HEK293 (cell line): ENCODE measurements around the gene KIF13A.

Experiments used
- CTCF ChIA-PET: fragments of 350-600 bp; formaldehyde crosslinking; extraction: SDS; loops from one replicate; lab custom pipeline; 2021; ENCODE audit warnings: antibody characterized with exemption; lab: Yijun Ruan, JAX
- POLR2A ChIA-PET: fragments of 300-600 bp; formaldehyde crosslinking; extraction: SDS; loops from one replicate; lab custom pipeline; 2020; ENCODE audit warnings: antibody characterized with exemption, inconsistent platforms; lab: Yijun Ruan, JAX
- H3K27ac ChIP-seq: fragments of 200-500 bp; sonication (Bioruptor generic); 2 replicates; pipeline ENCODE4 v1.5.1; 2014; ENCODE audit warnings: low read depth, low read length, control low read depth, inconsistent platforms; ENCODE audit errors: extremely low read depth
- H3K36me3 ChIP-seq, 2 experiments: fragments of 200-500 bp in 1 of 2; sonication (Bioruptor generic) in 1 of 2; 1 replicate in 1 of 2; 2 replicates in 1 of 2; pipeline ENCODE4 v1.5.1; 2014 to 2017; ENCODE audit warnings: inconsistent platforms in 2 of 2, low read length in 2 of 2; ENCODE audit not compliant: control insufficient read depth in 2 of 2, insufficient read depth in 1 of 2
- H3K4me1 ChIP-seq: fragments of 200-500 bp; sonication (Bioruptor generic); 2 replicates; pipeline ENCODE4 v1.5.1; 2014; ENCODE audit warnings: mild to moderate bottlenecking, low read length, inconsistent platforms; ENCODE audit not compliant: control insufficient read depth, insufficient read depth
- H3K4me3 ChIP-seq: 2 replicates; pipeline ENCODE4 v1.5.1; 2011; ENCODE audit warnings: low read depth, mild to moderate bottlenecking, control low read depth, low read length, moderate library complexity
- H3K9me3 ChIP-seq: fragments of 200-500 bp; sonication (Bioruptor generic); 2 replicates; pipeline ENCODE4 v1.5.1; 2014; ENCODE audit warnings: low read depth, low read length, inconsistent platforms; ENCODE audit not compliant: control insufficient read depth, insufficient read depth
- HOXC10 ChIP-seq: sonication (generic); formaldehyde crosslinking; IDR thresholded peaks from 2 replicates; pipeline ENCODE4 v1.8.1; 2023; ENCODE audit warnings: mild to moderate bottlenecking, missing genetic modification reagents
- KLF7 ChIP-seq: fragments of 450-650 bp; formaldehyde crosslinking; IDR thresholded peaks from 2 replicates; pipeline ENCODE4 v1.5.1; 2016; ENCODE audit warnings: missing biosample characterization, missing genetic modification characterization, borderline replicate concordance
- SETDB1 ChIP-seq: IDR thresholded peaks from one replicate; pipeline ENCODE4 v1.6.1; 2017; ENCODE audit warnings: mild to moderate bottlenecking, low read length, moderate library complexity, mixed read lengths; ENCODE audit not compliant: insufficient read length
- SP2 ChIP-seq: fragments of 450-650 bp; formaldehyde crosslinking; IDR thresholded peaks from 2 replicates; pipeline ENCODE4 v1.5.1; 2016; ENCODE audit warnings: missing biosample characterization, missing genetic modification characterization
- WT1 ChIP-seq: fragments of 450-650 bp; formaldehyde crosslinking; IDR thresholded peaks from 2 replicates; pipeline ENCODE4 v1.5.1; 2016; ENCODE audit warnings: missing biosample characterization, missing genetic modification characterization
- YY1 ChIP-seq: fragments of 450-650 bp; formaldehyde crosslinking; IDR thresholded peaks from 2 replicates; pipeline ENCODE4 v1.5.1; 2018; ENCODE audit warnings: missing biosample characterization, missing genetic modification characterization
- ZBTB1 ChIP-seq: fragments of 450-650 bp; formaldehyde crosslinking; IDR thresholded peaks from 2 replicates; pipeline ENCODE4 v1.5.1; 2016; ENCODE audit warnings: missing biosample characterization, missing genetic modification characterization
- ZBTB21 ChIP-seq: fragments of 450-650 bp; formaldehyde crosslinking; IDR thresholded peaks from 2 replicates; pipeline ENCODE4 v1.5.1; 2017; ENCODE audit warnings: missing biosample characterization, missing genetic modification characterization
- ZBTB44 ChIP-seq: fragments of 450-650 bp; IDR thresholded peaks from 2 replicates; pipeline ENCODE4 v1.5.1; 2018; ENCODE audit warnings: missing biosample characterization, mild to moderate bottlenecking, missing genetic modification characterization
- ZFP3 ChIP-seq: fragments of 450-650 bp; formaldehyde crosslinking; IDR thresholded peaks from 2 replicates; pipeline ENCODE4 v1.5.1; 2016; ENCODE audit warnings: low read depth, missing biosample characterization, missing genetic modification characterization
- ZNF10 ChIP-seq: fragments of 450-650 bp; formaldehyde crosslinking; IDR thresholded peaks from 2 replicates; pipeline ENCODE4 v1.5.1; 2017; ENCODE audit warnings: missing biosample characterization, missing genetic modification characterization
- ZNF157 ChIP-seq: fragments of 450-650 bp; formaldehyde crosslinking; IDR thresholded peaks from 2 replicates; pipeline ENCODE4 v1.5.1; 2016; ENCODE audit warnings: missing biosample characterization, missing genetic modification characterization
- ZNF214 ChIP-seq: fragments of 450-650 bp; formaldehyde crosslinking; IDR thresholded peaks from 2 replicates; pipeline ENCODE4 v1.5.1; 2017; ENCODE audit warnings: missing biosample characterization, mild to moderate bottlenecking, missing genetic modification characterization, borderline replicate concordance
- ZNF23 ChIP-seq: fragments of 450-650 bp; formaldehyde crosslinking; IDR thresholded peaks from 2 replicates; pipeline ENCODE4 v1.5.1; 2016; ENCODE audit warnings: missing biosample characterization, missing genetic modification characterization, borderline replicate concordance
- ZNF239 ChIP-seq: fragments of 450-650 bp; formaldehyde crosslinking; IDR thresholded peaks from 2 replicates; pipeline ENCODE4 v1.5.1; 2016; ENCODE audit warnings: missing biosample characterization, missing genetic modification characterization
- ZNF37A ChIP-seq: fragments of 450-650 bp; IDR thresholded peaks from 2 replicates; pipeline ENCODE4 v1.5.1; 2018; ENCODE audit warnings: missing biosample characterization, missing genetic modification characterization
- ZNF394 ChIP-seq: fragments of 450-650 bp; formaldehyde crosslinking; IDR thresholded peaks from 2 replicates; pipeline ENCODE4 v1.5.1; 2016; ENCODE audit warnings: missing biosample characterization, missing genetic modification characterization, mild to moderate bottlenecking, moderate library complexity, borderline replicate concordance
- ZNF510 ChIP-seq: fragments of 450-650 bp; formaldehyde crosslinking; IDR thresholded peaks from 2 replicates; pipeline ENCODE4 v1.5.1; 2018; ENCODE audit warnings: mild to moderate bottlenecking, missing genetic modification characterization, missing biosample characterization; ENCODE audit not compliant: insufficient replicate concordance
- ZNF514 ChIP-seq: fragments of 450-650 bp; formaldehyde crosslinking; IDR thresholded peaks from 2 replicates; pipeline ENCODE4 v1.5.1; 2016; ENCODE audit warnings: missing biosample characterization, missing genetic modification characterization
- ZNF518A ChIP-seq: fragments of 450-650 bp; formaldehyde crosslinking; conservative IDR thresholded peaks from 2 replicates; pipeline ENCODE4 v1.5.1; 2016; ENCODE audit warnings: low read depth, missing biosample characterization, missing genetic modification characterization
- ZNF544 ChIP-seq: fragments of 450-650 bp; formaldehyde crosslinking; IDR thresholded peaks from 2 replicates; pipeline ENCODE4 v1.5.0; 2017; ENCODE audit warnings: missing biosample characterization, missing genetic modification characterization
- ZNF610 ChIP-seq: fragments of 450-650 bp; formaldehyde crosslinking; IDR thresholded peaks from 2 replicates; pipeline ENCODE4 v1.5.1; 2016; ENCODE audit warnings: missing biosample characterization, missing genetic modification characterization, borderline replicate concordance
- ZNF639 ChIP-seq: fragments of 450-650 bp; formaldehyde crosslinking; IDR thresholded peaks from 2 replicates; pipeline ENCODE4 v1.5.1; 2016; ENCODE audit warnings: missing biosample characterization, missing genetic modification characterization
- ZNF658 ChIP-seq: fragments of 450-650 bp; formaldehyde crosslinking; IDR thresholded peaks from 2 replicates; pipeline ENCODE4; 2016; ENCODE audit warnings: missing biosample characterization, missing genetic modification characterization
- ZNF701 ChIP-seq: fragments of 450-650 bp; formaldehyde crosslinking; IDR thresholded peaks from 2 replicates; pipeline ENCODE4 v1.5.1; 2016; ENCODE audit warnings: missing biosample characterization, missing genetic modification characterization
- ZNF792 ChIP-seq: fragments of 450-650 bp; formaldehyde crosslinking; IDR thresholded peaks from 2 replicates; pipeline ENCODE4 v1.5.1; 2016; ENCODE audit warnings: missing biosample characterization, missing genetic modification characterization
- ZNF830 ChIP-seq: fragments of 450-650 bp; IDR thresholded peaks from 2 replicates; pipeline ENCODE4 v1.5.0; 2018; ENCODE audit warnings: missing biosample characterization, missing genetic modification characterization, low read depth, mild to moderate bottlenecking, moderate library complexity

Gene KIF13A

GRCh38 chr6:17894905-17895304, 92.5 kb downstream of the KIF13A start (continued):
- TF ChIP-seq ZNF214 (no peak), ZNF239 (tag by site-specific recombination) (no peak), ZNF518A (tag by site-specific recombination) (peak; percentile 36; the same call in 1 of the 2 replicates), ZNF157 (tag by site-specific recombination) (no peak), SP2 (tag by site-specific recombination) (no peak), SETDB1 (peak; percentile 97), ZNF830 (tag by site-specific recombination) (no peak), KLF7 (no peak), ZBTB1 (no peak), ZNF510 (tag by site-specific recombination) (peak; percentile 46), YY1 (tag by site-specific recombination) (no peak), ZNF544 (tag by site-specific recombination) (no peak), ZNF610 (tag by site-specific recombination) (peak; percentile 37; the same call in 1 of the 2 replicates), ZBTB21 (tag by site-specific recombination) (no peak), HOXC10 (CRISPR knock-in tag) (no peak), ZNF37A (tag by site-specific recombination) (no peak), ZNF701 (no peak)

GRCh38 chr6:17894191-17894590, 93.2 kb downstream of the KIF13A start:
- CTCF ChIA-PET: no interaction called here
- no peak overlapping the region for H3K27ac ChIP-seq
- no peaks in the 10 kb centered on the region for H3K9me3 ChIP-seq
- H3K36me3 ChIP-seq: peaks cover 0 to 6% of the 10 kb centered on the region in 2 experiments; a peak in 1 of 3 replicates
- TF ChIP-seq ZNF23 (tag by site-specific recombination) (no peak), WT1 (tag by site-specific recombination) (no peak), ZBTB44 (no peak), SP2 (tag by site-specific recombination) (no peak), ZNF10 (tag by site-specific recombination) (no peak), ZNF394 (tag by site-specific recombination) (no peak), ZBTB21 (tag by site-specific recombination) (no peak), ZNF610 (tag by site-specific recombination) (no peak), ZNF792 (tag by site-specific recombination) (no peak), ZNF658 (tag by site-specific recombination) (no peak), ZNF639 (tag by site-specific recombination) (no peak), ZNF514 (tag by site-specific recombination) (no peak), ZFP3 (tag by site-specific recombination) (no peak)
- TF ChIP-seq, all 188 proteins: peak for 0
- POLR2A ChIA-PET: no interaction called here
- Histone ChIP-seq H3K4me1 (no peaks in the 10 kb centered on the region), H3K4me3 (no peak overlapping the region)
